HL-60/S4 treated with phorbol 12-myristate 13-acetate at 8.2 ng/mL for 4 days and 3 days (cell line): ENCODE results near the gene CPNE5.

Experiments
- in situ Hi-C: fragments of 300-500 bp; cut with MboI; formaldehyde crosslinking; loops from 2 replicates; pipeline ENCODE4 v1.15.0; 2022; ENCODE audit warnings: low sequenced_read_pairs

The CPNE5 gene

DNA sequence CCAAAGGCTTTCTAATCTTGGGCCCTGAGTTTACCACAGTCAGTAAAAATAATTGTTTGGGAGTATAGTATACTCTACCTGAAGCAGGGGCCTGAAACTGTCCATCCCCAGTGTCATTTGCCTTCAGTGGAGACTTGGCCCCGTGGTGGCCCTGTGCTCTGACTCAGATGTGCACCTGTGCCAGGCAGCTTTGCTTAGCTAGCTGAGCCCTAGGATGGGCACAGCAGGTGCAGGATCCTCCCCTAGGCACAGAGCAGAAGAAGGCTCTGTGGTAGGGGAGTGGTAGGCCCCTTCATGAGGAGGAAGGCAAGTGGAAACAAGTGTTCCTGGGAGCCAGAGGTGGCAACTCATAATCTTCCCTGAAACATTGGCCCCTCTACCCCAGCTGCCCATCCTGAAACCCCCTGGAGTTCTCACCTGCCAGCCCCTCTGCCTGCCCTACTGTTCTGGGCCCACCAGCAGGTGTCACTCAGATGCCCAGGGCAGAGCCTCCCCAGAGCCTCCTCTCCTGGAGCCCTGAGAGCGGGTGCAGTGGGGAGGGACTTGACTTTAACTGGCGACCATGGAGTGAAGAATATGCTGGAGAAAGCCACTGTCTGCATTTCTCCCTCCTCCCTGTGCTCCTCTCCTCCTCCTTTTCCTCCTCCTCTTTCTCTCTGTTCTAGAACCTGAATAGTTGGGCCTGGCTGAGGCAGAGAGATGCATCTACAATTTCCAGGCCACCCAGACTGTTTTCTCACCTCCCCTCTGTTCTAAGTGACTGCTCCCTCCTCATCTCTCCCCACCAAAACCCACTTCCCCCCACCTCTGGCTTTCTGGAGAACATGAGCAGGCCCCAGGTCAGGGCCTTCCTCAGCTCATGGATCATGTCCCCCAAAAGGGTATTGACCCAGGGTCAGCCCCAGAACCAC is 2.9 kb downstream of the CPNE5 start:
- in situ Hi-C loops: no loop called here

DNA sequence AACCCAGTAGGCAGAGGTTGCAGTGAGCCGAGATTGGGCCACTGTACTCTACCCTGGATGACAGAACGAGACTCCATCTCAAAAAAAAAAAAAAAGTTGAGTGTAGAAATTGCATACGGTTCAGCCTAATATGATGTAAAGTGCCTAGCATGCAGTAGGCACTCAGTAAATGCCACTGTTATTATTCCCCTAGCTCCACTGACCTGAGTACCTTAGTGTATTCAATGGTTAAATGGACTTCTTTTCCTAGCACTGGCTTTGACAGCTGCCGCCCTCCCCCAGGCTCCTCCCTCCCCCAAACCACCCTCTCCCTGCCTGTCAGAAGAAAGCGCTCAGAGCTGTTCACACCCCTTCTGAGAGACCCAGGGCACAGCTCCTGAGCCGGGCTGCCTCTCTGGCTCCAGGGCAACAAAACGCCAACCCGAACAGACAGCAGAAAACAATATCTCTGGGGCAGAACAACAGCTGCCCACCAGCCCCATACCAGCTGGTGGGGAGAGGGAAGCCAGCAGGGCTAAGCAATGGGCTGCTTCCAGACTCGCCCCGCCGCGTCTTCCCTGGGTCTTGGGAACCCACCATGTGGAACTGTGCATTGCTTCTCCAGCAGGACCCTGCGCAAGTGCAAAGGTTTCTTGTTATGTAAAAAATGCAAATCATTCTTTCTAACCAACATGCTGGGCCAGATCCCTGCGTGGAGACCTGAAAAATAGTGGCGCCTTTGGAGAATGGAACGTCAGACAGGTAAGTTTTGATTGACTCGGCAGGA is 4.5 kb downstream of the CPNE5 start:
- in situ Hi-C loops: no loop called here

DNA sequence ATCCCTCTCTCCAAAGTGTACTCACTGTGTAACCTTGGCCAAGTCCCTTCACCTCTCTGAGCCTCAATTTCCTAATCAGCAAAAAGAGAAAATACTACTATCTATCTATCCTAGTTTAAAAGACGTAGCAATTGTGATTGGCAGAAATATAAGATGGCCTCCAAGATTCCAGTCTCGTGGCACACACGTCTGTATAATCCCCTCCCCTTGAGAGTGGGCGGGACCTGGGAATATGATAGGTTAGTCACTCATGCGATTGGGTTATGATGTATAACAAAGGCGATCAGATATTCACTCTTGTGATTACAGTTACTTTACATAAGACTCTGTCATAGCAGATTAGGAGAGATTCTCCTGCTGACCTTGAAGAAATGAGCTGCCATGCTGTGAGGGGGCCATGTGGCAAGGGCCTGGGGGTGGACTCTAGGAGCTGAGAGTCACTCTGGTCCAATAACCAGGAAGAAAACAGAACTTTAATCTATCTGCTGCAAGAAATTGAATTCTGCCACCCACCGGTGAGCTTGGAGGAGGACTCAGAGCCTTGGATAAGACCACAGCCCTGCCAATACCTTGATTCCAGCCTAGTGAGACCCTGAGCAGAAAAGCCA is 6.0 kb downstream of the CPNE5 start:
- in situ Hi-C loops: no loop called here

DNA sequence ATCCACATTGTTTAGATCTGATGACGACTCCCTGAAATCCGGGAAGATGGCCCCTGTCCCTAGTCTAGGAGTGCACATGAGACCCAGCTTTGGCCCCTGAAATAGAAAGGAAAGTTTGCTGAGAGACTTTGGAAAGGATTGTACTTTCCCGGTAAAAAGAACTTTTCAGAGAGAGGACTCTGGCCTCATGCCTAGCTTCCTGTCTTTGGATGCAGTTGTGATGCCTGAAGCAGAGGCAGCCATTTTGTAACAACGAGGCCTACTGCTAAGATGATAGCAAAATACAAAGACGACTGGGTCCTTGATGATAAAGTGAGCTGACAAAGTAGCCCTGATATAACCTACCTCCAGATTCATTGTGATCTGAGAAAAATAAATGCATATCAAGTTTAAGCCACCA is 6.9 kb downstream of the CPNE5 start:
- in situ Hi-C loops: no loop called here

- in situ Hi-C loops: no loop called here
These were observed 8.7 kb downstream of the CPNE5 start for GRCh38 chr6:36830577-36830976.

- in situ Hi-C loops: no loop called here
These were observed 9.2 kb downstream of the CPNE5 start for GRCh38 chr6:36829919-36830544.

DNA sequence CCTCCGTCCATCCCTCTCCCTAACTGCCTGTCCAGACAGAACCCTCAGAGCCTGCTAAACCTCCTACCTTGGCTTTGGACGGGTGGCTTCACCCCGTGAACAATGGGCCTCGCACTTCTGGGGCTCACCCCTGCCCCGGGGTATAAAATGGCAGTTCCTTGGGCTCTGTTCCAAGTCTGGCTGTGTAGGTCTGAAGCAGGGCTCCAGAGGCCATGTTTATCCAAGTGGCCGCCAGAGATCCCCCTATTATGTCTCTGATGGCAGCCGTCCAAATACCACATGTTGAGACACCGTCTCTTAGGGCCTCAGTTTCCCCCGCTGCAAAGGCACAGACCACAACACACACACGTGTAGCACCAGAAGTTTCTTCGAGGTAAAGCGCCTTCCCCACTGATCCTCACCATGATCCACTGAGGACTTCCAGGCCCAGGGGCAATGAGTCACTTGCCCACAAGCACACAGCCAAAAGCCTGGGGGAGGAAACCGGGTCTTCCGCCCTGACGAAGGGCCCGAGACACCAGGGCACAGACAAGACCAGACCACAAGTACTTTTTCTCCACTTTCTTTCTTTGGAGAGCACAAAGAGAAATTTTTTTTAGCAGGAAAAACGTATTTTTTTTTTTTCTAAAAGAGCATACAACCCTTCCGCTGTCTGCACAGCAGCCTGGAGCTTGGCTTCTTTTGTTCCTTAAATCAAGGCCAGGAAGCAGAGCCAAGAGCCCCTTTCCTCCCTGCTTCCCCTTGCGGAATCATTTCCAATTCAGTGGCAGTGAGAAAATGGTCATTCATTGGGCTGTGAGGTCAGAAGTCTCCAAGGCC is 11.8 kb downstream of the CPNE5 start:
- in situ Hi-C loops: no loop called here

- in situ Hi-C loops: no loop called here
These were observed 12.6 kb downstream of the CPNE5 start for GRCh38 chr6:36826520-36827227.

GRCh38 chr6:36825994-36826393 is 13.2 kb downstream of the CPNE5 start:
- in situ Hi-C loops: no loop called here

DNA sequence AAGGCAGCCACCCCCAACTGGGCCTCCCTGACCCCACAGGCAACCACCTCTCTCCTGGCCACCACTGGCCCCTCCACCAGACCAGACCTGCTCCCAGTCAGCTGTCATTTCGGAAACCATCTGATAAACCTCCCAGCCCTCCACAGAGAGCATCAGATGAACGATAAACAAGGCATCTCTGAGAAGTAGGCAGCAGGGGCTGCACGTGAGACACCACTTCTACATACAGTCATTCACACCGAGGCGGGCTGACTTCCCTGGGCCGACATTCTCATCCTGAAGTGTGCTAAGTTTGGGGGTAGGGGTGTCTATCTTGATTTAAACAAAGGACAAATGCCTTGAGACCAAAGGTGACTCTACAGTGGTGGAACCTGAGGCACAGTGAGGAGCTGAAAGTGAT is 13.8 kb downstream of the CPNE5 start:
- in situ Hi-C loops: no loop called here

GRCh38 chr6:36824253-36824652 is 15.0 kb downstream of the CPNE5 start:
- in situ Hi-C loops: no loop called here

DNA sequence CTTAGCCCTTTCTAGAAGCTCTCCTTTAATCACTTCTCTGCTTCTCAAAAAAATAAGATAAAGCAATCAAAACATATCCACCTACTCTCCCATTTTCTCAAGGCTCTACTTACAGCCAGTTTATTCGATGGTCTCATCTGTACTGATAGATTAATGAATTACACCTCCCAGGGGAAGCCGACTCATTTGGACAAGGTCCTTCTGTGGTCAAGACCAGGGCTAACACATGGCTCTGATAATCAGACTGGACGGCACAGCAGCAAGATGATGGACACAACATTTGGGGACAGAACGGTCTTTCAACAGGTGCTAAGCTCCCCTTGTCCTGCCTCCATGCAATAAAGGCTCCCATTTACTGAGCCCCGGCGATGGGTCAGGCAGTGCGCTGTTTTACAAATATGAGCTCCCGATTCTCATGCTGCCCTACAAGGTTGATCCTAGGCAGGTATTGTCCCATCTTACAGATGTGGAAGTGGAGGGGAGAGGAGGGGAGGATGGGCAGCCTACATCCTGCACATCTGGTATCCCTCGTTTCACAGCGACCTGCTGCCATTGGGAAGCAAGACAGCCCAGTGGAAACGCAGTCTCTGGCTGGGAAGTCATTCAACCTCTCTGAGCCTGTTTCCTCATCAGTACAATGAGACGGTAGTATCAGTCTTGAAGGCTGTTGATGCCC is 15.7 kb downstream of the CPNE5 start:
- in situ Hi-C loops: no loop called here

DNA sequence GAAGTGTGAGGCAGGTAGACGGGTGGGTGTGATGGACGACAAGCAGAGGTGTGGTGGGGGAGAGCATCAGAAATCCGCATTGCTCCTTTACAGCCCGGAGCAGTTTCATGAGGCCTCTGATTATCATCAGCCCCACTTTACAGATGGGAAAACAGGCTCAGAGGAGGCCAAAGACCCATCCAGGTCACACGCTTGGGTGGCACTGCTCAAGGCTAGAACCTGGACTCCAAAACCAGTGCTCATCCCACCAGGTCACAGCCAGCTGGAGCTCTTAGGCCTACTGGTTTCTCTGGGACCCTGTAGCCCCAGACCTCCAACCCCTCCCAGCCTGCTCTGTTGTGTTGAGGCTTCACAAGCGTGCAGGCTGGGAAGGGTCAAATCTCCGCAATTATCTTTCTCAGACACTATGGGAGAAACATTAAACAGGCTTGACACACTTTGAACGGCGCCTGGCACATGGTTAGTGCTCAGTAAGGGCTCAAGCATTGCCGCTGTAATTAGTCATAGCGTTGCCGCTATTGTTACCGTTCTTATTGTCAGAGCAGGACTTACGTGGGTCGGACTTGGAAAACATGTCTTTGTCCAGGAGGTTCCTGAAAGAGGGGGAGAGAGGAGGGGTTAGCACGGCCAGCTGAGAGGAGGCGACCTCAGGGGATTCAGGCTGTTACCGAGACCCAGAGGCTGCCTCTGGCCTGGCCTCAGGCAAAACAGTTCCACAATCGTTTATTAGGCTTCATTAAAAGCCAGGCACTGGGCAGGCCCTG is 16.6 kb downstream of the CPNE5 start:
- in situ Hi-C loops: no loop called here

- in situ Hi-C loops: no loop called here
These were observed 17.5 kb downstream of the CPNE5 start for GRCh38 chr6:36821581-36822335.

DNA sequence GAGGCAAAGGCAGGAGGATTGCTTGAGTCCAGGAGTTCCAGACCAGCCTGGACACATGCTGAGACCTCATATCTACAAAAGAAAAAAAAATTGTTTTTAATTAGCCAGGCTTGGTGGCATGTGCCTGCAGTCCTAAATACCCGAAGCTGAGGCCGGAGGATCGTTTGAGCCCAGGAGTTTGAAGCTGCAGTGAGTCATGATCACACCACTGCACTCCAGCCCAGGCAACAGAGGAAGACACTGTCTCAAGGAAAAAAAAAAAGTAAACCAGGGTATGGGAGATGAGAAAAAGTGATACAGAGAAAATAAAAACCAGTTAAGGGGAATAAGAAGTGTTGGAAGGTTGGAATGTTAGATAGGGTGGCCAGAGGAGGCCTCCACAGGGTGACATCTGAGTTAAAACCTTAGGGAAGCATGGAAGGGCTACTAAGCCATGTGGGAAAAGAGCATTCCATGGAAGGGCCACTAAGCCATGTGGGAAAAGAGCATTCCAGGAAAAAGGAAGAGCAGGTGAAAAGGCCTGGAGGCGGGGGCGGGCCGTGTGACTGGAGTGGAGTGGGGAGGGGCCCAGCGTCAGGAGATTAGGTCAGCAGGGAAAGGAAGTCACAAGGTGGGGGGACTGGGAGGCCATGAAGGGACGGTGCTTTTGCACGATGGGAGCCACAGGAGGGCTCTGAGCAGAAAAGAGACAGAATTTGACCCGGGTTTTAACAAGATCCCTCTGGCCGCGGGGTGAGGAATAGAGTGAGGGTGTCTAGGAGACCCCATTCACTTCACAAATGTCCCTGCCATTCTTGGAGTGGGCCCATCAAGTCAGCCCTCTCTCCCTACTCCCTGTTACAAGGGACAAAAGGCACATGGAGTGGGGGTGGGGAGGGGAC is 18.3 kb downstream of the CPNE5 start:
- in situ Hi-C loops: no loop called here

- in situ Hi-C loops: no loop called here
These were observed 20.5 kb downstream of the CPNE5 start for GRCh38 chr6:36818756-36819155.

- in situ Hi-C loops: no loop called here
These were observed 21.4 kb downstream of the CPNE5 start for GRCh38 chr6:36817847-36818246.
